Keratinocyte (primary cell): ENCODE results near the gene HRC.

Source experiments
- CTCF ChIP-seq, 3 experiments: IDR thresholded peaks in 1 of 3; conservative IDR thresholded peaks in 1 of 3; optimal IDR thresholded peaks in 1 of 3; 2 replicates in 2 of 3; 3 replicates in 1 of 3; pipeline versions ENCODE3 to v1.5.1; 2011; ENCODE audit warnings: low read length in 3 of 3, mild to moderate bottlenecking in 3 of 3, moderate library complexity in 2 of 3, control low read depth in 1 of 3, inconsistent platforms in 1 of 3; ENCODE audit not compliant: insufficient read depth in 2 of 3; ENCODE audit errors: extremely low read depth in 1 of 3
- EZH2 ChIP-seq: IDR thresholded peaks from one replicate; pipeline ENCODE4 v1.6.1; 2012; ENCODE audit warnings: inconsistent platforms, mild to moderate bottlenecking, low read length, moderate library complexity

GRCh38 chr19:49196527-49197240 lies 41.5 kb upstream of the HRC start:
- TF ChIP-seq CTCF (optimal IDR thresholded peaks at IDR 0.05 in 1 of 3, IDR thresholded peaks at IDR 0.05 in 1 of 3, conservative IDR thresholded peaks at IDR 0.05 in 1 of 3; ENCODE audit: extremely low read depth in 1 of 3, insufficient read depth in 2 of 3, low read length in 3 of 3) (no peak), EZH2 (no peak)
